Cardiac muscle cell (in vitro differentiated cells and primary cell): Measurements from ENCODE around the gene MICOS13. TPM values are rescaled to one million over a fixed set of nuclear protein-coding genes. Genes with fewer than 3 reads are reported as not detected.

Experiments
- DNase-seq, 2 donors: peaks; one replicate each; pipeline versions ENCODE4 v3.0.0 to v3.0.0-alpha.2; 2010 to 2017; ENCODE audit warnings: low read depth in 1 of 2, low spot score in 1 of 2
- H3K27ac ChIP-seq: fragments of 200-600 bp; sonication (generic); 2 replicates; pipeline ENCODE4 v1.5.1; 2016
- H3K27me3 ChIP-seq: fragments of 200-600 bp; sonication (generic); 2 replicates; pipeline ENCODE4 v1.6.0; 2016; ENCODE audit warnings: control low read depth
- H3K36me3 ChIP-seq: fragments of 200-600 bp; sonication (generic); 2 replicates; pipeline ENCODE4 v1.5.1; 2016; ENCODE audit warnings: control low read depth
- H3K4me1 ChIP-seq: fragments of 200-600 bp; sonication (generic); 2 replicates; pipeline ENCODE4 v1.8.1; 2017; ENCODE audit warnings: low read depth, mild to moderate bottlenecking, mixed run types
- H3K4me3 ChIP-seq: fragments of 200-600 bp; sonication (generic); 2 replicates; pipeline ENCODE4 v1.5.1; 2016; ENCODE audit warnings: mild to moderate bottlenecking
- H3K9me3 ChIP-seq: fragments of 200-600 bp; sonication (generic); 2 replicates; pipeline ENCODE4 v1.5.1; 2017; ENCODE audit warnings: low read depth, mild to moderate bottlenecking, control low read depth
- polyA plus RNA-seq: library from polyadenylated mRNA; unstranded; fragments of >200 nt; fragmentation: Nextera tagmentation; extraction: Ambion mirVana; gene quantifications from 2 replicates; pipeline ENCODE4 v1.2.1, GENCODE V29; 2016
- total RNA-seq: library from RNA; depleted of rRNA; stranded (reverse); fragments of >200 nt; gene quantifications from 2 replicates; pipeline ENCODE4 v1.2.3, GENCODE V29; 2016
- TF ChIP-seq, protein P1 (sequence below): IDR thresholded peaks from 2 replicates; pipeline ENCODE4 v1.5.1; 2012; ENCODE audit warnings: low read depth, mild to moderate bottlenecking, low read length

The MICOS13 gene
- total and polyA plus RNA-seq, 2 experiments from 2014 or later = 59.1 to 173 TPM

DNA sequence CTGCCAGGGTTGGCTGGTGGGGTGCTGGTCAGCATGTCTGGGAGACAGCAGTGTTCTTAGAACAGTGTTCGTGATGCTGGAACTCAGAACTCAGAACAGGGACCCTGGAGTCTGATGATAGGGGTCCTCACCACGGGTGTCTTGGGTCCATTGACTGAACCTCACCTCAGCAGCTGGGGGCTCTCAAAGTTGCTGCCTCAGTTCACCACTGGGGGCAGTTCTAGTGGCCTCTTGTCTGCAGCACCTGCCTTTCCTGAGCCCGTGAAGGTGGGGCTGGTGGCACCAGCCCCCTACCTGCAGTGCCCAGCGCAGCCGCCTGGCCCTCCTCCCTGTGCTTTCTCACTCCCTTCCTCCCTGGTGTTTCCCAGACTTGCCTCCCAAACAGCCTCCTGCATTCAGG, 29.0 kb downstream of the MICOS13 start:
- Histone ChIP-seq H3K27me3 (no peaks in the 10 kb centered on the region), H3K4me3 (no peak overlapping the region), H3K27ac (no peak overlapping the region), H3K9me3 (no peaks in the 10 kb centered on the region), H3K4me1 (no peaks in the 10 kb centered on the region), H3K36me3 (peaks cover 79% of the 10 kb centered on the region)
- TF ChIP-seq, protein P1, sequence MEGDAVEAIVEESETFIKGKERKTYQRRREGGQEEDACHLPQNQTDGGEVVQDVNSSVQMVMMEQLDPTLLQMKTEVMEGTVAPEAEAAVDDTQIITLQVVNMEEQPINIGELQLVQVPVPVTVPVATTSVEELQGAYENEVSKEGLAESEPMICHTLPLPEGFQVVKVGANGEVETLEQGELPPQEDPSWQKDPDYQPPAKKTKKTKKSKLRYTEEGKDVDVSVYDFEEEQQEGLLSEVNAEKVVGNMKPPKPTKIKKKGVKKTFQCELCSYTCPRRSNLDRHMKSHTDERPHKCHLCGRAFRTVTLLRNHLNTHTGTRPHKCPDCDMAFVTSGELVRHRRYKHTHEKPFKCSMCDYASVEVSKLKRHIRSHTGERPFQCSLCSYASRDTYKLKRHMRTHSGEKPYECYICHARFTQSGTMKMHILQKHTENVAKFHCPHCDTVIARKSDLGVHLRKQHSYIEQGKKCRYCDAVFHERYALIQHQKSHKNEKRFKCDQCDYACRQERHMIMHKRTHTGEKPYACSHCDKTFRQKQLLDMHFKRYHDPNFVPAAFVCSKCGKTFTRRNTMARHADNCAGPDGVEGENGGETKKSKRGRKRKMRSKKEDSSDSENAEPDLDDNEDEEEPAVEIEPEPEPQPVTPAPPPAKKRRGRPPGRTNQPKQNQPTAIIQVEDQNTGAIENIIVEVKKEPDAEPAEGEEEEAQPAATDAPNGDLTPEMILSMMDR = no peak
- DNase-seq = no peak

DNA sequence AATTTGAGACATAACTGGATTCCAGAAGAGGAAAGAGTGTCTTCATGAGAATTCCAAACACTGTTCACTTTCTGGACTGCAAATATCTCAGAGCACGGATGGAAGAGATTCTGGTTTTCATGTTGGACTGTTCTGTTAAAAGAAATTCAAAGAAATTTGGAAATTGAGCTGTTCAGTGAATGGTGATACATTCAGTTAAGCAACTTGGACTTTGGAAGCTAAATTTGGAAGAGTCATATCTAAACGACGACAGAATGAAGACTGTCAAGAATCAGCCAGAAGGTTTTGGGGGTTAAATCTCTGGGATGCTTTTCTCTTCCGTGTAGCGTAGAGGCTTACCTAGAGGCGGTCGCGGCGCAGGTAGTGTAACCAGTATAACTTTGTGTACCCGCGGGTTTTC, 31.9 kb downstream of the MICOS13 start:
- DNase-seq = no peak
- TF ChIP-seq, protein P1 = no peak
- Histone ChIP-seq H3K4me1 (no peaks in the 10 kb centered on the region), H3K36me3 (peaks cover 81% of the 10 kb centered on the region), H3K4me3 (no peak overlapping the region), H3K27ac (no peak overlapping the region), H3K27me3 (no peaks in the 10 kb centered on the region), H3K9me3 (no peaks in the 10 kb centered on the region)

DNA sequence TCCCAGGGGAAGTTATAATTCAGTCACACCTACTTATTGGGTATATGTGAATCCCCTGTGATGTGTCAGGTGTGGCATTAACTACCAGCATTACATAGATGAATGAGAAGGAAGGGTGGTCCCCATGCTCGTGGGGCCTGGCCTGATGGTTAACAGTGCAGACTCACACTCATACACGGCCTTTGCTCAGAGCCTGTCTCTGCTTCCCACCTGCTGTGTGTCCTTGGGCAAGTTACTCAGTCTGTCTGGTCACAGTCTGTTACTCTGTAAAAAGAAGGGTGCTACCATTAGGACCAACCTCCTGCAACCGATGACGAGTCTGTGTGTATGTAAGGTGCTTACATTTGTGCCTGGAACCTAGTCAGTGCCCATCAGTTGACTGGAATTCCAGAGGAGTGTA, 33.6 kb downstream of the MICOS13 start:
- Histone ChIP-seq H3K9me3 (no peaks in the 10 kb centered on the region), H3K36me3 (peaks cover 78% of the 10 kb centered on the region), H3K4me1 (no peaks in the 10 kb centered on the region), H3K27ac (no peak overlapping the region), H3K4me3 (no peak overlapping the region), H3K27me3 (no peaks in the 10 kb centered on the region)
- TF ChIP-seq, protein P1 = no peak
- DNase-seq = no peak

DNA sequence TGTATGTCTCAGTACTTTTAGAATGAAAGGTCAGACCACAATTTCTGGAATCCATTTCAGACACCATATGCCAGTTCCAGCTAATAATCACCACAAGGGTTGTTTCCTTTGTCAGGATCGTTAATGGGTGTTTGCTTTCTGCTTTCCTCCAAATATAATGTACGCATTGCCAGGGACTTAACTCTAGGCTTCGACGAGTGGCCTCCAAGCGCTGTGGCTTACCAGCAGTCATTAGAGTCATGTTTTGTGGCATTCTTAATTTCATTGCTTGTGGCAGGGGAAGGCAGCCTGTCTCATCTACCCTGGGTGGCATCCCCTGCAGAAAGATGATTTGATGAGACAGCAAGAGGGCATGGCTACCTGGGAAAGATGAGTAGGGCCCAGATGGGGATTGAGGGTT, 34.9 kb downstream of the MICOS13 start:
- Histone ChIP-seq H3K9me3 (no peaks in the 10 kb centered on the region), H3K4me3 (no peak overlapping the region), H3K4me1 (no peaks in the 10 kb centered on the region), H3K27ac (no peak overlapping the region), H3K36me3 (peaks cover 70% of the 10 kb centered on the region), H3K27me3 (no peaks in the 10 kb centered on the region)
- no peak for DNase-seq
- TF ChIP-seq, protein P1 = no peak

DNA sequence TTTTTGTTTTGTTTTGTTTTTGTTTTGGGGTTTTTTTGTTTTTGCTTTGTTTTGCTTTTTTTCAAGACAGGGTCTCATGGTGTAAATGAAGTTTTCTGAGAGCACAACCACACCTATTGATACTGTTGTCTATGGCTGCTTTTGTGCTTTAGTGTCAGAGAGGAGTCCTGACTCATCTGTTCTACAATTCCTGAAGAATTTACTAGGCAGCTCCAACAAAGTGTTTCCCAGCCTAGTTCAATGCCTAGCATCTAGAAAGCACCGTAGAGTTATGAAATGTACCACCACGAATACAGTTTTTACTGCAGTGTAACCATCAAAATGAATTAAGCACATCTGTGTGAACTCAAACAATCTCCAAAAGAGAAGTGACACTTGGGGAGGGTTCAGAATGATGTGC, 36.3 kb downstream of the MICOS13 start:
- Histone ChIP-seq H3K36me3 (peaks cover 62% of the 10 kb centered on the region), H3K4me1 (no peaks in the 10 kb centered on the region)
- TF ChIP-seq, protein P1 = no peak

DNA sequence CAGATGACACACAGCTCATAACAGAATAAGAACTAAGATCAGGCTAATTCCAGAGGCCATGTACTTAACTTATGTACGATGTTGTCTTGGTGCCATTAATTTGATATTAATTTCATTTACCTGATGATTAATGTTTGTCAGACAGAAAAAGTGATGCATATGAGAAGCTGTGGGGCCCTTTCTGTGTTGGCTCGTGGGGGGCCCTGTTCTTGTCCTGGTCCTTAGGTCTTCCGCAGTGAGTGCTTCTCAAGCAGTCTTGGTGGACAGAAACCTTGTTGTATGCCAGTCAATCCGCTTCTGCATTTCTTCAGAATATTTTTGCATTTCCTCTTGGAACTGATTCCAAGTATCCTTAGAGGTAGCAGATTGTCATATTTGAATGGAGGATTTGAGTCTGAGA, 37.3 kb downstream of the MICOS13 start:
- Histone ChIP-seq H3K4me1 (no peaks in the 10 kb centered on the region), H3K9me3 (no peaks in the 10 kb centered on the region), H3K27ac (no peak overlapping the region), H3K4me3 (no peak overlapping the region), H3K36me3 (peaks cover 57% of the 10 kb centered on the region), H3K27me3 (no peaks in the 10 kb centered on the region)
- TF ChIP-seq, protein P1 = no peak
- no peak for DNase-seq

More for the DNA sequence above, 36.3 kb downstream of the MICOS13 start:
- no peak for DNase-seq
- Histone ChIP-seq H3K9me3 (no peaks in the 10 kb centered on the region), H3K27me3 (no peaks in the 10 kb centered on the region), H3K27ac (no peak overlapping the region), H3K4me3 (no peak overlapping the region)
